HUES64 (cell line): ENCODE results near the gene LPP.
A peak's percentile ranks its signal among the peaks of the same experiment; 100 is the strongest.

Experiments used
- H3K27ac ChIP-seq: 2 replicates; pipeline ENCODE4 v1.7.0; 2013; ENCODE audit warnings: low read depth, low read length, inconsistent platforms
- H3K27me3 ChIP-seq: 2 replicates; pipeline ENCODE4 v1.6.1; 2013; ENCODE audit warnings: mild to moderate bottlenecking, low read length; ENCODE audit not compliant: insufficient read depth
- H3K36me3 ChIP-seq: 2 replicates; pipeline ENCODE4 v1.6.1; 2013; ENCODE audit warnings: mild to moderate bottlenecking, low read length; ENCODE audit not compliant: insufficient read depth
- H3K4me1 ChIP-seq: 2 replicates; pipeline ENCODE4 v1.6.1; 2013; ENCODE audit warnings: mild to moderate bottlenecking, low read length, moderate library complexity; ENCODE audit not compliant: insufficient read depth
- H3K4me3 ChIP-seq: 2 replicates; pipeline ENCODE4 v1.5.1; 2013; ENCODE audit warnings: mild to moderate bottlenecking, low read length, moderate library complexity
- H3K9ac ChIP-seq: 2 replicates; pipeline ENCODE4 v1.6.1; 2013; ENCODE audit warnings: mild to moderate bottlenecking, low read depth, low read length
- H3K9me3 ChIP-seq: 2 replicates; pipeline ENCODE4 v1.6.1; 2013; ENCODE audit warnings: low read depth, low read length; ENCODE audit not compliant: insufficient read depth
- WGBS: fragments of 150-250, 120-280 bp; methylation state at CpG from one replicate; pipeline ENCODE4 v1.1.7; 2013; ENCODE audit warnings: missing lambda C conversion rate; 5-methylcytosine and 5-hydroxymethylcytosine counted together

Gene LPP

DNA sequence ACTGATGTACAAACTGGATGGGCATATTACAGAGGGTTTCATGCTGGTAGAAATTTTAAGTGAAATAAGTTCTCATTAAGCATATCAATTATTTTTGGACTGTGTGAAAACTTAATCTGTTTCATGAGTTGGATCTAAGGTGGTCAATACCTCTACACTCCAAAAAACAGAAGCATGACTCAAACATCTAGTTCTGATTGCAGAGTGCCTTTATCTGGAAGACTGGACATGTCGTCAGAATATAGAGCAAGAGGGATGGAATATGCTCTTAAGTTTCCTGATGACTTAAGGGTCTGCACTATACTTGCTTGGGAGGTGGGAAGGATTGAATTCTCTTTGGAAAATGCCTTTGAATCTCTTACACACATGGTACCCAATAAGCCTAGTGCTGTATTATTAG, 138.3 kb downstream of the LPP start:
- WGBS = 97% methylated on average over 1 of the region's 1 CpG
- peaks cover 24% of the 10 kb centered on the region for H3K4me1 ChIP-seq

DNA sequence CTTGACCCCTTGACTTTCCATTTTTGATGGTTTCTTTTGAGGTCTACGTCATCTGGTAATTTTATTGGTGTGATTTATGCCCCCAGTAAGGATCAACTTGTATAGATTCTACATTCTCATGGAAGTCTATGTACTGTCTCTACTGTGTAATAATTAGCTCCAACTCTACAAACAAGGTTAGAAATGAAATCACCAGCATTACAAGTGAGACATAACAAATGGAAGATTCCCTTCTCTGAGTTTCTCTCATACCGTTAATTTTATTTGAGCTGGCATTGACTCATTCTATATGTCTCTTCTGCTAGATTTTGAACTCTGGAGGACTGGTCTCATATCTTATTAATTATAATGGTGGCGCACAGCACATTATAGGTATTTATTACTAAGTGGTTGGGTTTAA, 138.9 kb downstream of the LPP start:
- WGBS = 89% methylated on average over 3 of the region's 3 CpGs
- H3K4me1 ChIP-seq = peaks cover 24% of the 10 kb centered on the region
- H3K4me3 ChIP-seq = no peak overlapping the region
- H3K27ac ChIP-seq = no peak overlapping the region
- no peaks in the 10 kb centered on the region for H3K27me3 ChIP-seq
- no peak overlapping the region for H3K9ac ChIP-seq
- no peaks in the 10 kb centered on the region for H3K9me3 ChIP-seq
- no peaks in the 10 kb centered on the region for H3K36me3 ChIP-seq

More for the DNA sequence above, 138.3 kb downstream of the LPP start:
- H3K27me3 ChIP-seq = no peaks in the 10 kb centered on the region
- H3K9ac ChIP-seq = no peak overlapping the region
- no peaks in the 10 kb centered on the region for H3K36me3 ChIP-seq
- no peaks in the 10 kb centered on the region for H3K9me3 ChIP-seq
- H3K27ac ChIP-seq = no peak overlapping the region
- no peak overlapping the region for H3K4me3 ChIP-seq

DNA sequence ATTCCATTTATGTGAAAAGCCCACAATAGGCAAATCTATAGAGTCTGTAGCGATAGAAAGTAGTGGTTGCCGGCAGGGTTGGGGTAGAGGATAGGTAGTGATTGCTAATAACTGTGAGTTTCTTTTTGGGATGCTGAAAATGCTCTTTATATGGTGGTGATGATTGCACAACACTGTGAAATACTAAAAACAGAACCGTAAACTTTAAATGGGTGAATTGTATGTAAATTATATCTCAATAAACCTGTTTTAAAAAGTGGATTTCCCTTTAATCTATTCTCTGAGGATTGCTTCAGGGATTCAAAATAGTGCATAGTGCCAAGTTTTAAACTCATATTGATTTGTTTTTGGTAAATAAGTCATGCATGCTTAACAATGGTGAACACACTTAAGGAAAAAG, 140.2 kb downstream of the LPP start:
- H3K27me3 ChIP-seq = no peaks in the 10 kb centered on the region
- peaks cover 37% of the 10 kb centered on the region for H3K4me1 ChIP-seq
- no peaks in the 10 kb centered on the region for H3K9me3 ChIP-seq
- H3K27ac ChIP-seq = no peak overlapping the region
- no peak overlapping the region for H3K4me3 ChIP-seq
- no peaks in the 10 kb centered on the region for H3K36me3 ChIP-seq
- no peak overlapping the region for H3K9ac ChIP-seq
- 96% methylated on average over 2 of the region's 3 CpGs for WGBS

DNA sequence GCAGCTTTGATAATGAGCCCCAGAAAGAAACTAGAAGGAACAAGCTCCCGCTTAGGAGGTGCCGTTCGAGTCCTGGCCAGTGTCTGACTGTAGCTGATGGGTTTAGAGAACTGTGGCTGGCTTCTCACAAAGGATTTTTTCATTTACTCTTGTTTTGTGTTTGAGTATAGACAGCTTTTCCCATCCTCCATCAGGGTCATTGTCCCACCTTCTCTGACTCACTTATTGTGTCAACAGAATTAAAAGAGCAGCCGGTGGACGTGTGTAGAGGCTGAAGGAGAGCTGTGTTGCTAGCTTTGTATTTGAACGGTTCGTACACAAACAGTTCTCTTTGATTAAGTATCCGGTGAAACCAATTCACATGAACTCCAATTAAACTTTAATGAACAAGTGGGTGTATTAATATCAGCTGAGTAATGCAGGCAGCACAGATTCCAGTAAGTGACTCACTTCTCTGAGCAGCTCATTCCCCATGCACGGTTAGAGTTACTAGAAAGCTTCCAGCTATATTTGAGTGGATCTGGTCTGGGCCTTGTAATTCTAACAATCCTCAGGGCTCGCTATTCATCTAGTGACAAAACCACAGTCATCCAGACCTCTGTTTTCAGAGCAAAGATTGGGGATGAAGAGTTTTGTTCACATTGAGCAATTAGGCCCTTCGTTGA, 141.0 kb downstream of the LPP start:
- 83% methylated on average over 10 of the region's 11 CpGs for WGBS
- Histone ChIP-seq H3K4me3 (no peak overlapping the region), H3K27me3 (no peaks in the 10 kb centered on the region), H3K9me3 (no peaks in the 10 kb centered on the region), H3K36me3 (no peaks in the 10 kb centered on the region), H3K9ac (no peak overlapping the region), H3K27ac (no peak overlapping the region), H3K4me1 (peaks cover 45% of the 10 kb centered on the region)

DNA sequence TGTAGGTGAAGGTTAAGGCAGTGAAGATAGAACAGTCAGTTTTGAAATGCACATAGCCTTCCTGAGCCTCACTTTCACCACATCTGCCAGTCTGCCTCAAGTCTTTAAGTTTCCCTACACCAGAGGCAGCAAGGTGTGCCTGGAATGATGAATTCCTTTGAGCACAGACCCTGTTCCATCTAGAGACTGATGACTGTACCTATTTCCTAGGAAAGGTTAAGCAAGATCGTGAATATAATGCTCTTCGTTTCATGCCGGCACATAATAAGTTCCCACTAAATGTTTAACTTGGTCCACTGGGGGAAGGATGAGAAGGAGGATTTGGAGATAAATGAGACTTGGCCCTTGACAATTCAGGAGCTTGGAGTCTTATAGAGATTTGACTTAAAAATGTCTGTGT, 141.9 kb downstream of the LPP start:
- Histone ChIP-seq H3K4me3 (no peak overlapping the region), H3K9me3 (no peaks in the 10 kb centered on the region), H3K27me3 (no peaks in the 10 kb centered on the region), H3K9ac (no peak overlapping the region), H3K36me3 (no peaks in the 10 kb centered on the region), H3K27ac (no peak overlapping the region), H3K4me1 (peaks cover 55% of the 10 kb centered on the region)
- WGBS = 93% methylated on average over 3 of the region's 3 CpGs

DNA sequence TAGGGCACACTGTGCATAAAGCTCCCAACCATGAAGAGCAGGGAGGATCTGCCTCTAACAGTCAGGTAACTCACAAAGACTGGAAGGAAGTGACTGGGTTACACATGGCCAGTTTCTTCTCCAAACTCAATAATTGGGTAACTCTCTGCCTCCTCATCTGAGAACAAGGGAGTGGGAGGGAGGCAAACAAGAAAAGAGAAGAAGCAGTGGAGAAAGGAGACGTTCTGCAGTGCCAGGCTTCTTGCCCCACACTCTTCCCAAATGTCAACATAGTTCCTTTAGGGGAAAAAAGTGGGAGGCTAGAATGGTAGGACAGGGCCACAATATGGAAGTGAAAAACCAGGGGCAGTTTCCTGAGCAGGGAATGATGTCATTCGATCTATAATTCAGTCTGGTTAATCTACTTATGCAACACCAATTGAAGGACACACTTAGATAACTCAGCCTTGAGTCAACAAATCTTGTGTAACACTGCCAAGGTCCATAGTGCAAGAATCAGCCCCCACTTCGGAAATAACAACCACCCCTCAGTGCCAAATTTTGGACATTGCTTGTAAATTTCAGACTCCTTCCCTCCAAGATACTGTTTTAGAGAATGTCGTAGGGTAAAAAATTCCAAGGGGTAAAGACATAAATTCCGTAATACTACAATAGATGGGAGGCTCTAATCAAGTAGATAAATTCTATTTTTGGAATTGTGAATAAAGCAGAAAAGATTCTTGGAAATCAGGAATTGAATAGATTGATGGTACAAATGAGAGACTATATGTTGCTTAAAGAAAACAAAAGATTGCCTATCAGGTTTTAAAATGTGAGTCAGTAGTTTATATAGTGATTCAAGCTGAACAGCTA, 143.0 kb downstream of the LPP start:
- H3K27me3 ChIP-seq = no peaks in the 10 kb centered on the region
- peaks cover 66% of the 10 kb centered on the region for H3K4me1 ChIP-seq
- H3K36me3 ChIP-seq = no peaks in the 10 kb centered on the region
- H3K9me3 ChIP-seq = no peaks in the 10 kb centered on the region
- 89% methylated on average over 4 of the region's 5 CpGs for WGBS
- no peak overlapping the region for H3K27ac ChIP-seq
- H3K9ac ChIP-seq = no peak overlapping the region
- no peak overlapping the region for H3K4me3 ChIP-seq

DNA sequence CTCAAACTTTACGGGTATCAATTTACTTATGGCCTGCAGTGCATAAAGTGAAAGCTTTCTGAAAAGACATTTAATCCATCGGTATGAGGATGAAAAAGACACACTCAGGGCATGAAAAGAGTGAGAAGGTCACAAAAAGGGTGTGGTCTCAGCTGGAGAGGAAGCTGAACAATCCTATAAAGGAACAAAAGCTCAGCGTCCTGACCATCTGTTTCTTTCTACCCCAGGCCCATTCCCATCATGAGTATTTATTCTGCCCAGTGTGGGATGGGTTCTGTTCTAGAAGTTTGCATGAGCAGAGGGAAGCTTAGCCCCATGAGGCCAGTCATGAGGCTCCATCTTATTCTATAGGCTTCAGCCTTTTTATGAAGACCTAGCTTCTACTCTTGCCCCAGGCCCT, 144.6 kb downstream of the LPP start:
- Histone ChIP-seq H3K27me3 (no peaks in the 10 kb centered on the region), H3K9me3 (no peaks in the 10 kb centered on the region), H3K27ac (peak overlapping the region; percentile 57), H3K36me3 (no peaks in the 10 kb centered on the region), H3K9ac (no peak overlapping the region), H3K4me3 (no peak overlapping the region), H3K4me1 (peaks cover 82% of the 10 kb centered on the region)
- 81% methylated on average over 2 of the region's 3 CpGs for WGBS

DNA sequence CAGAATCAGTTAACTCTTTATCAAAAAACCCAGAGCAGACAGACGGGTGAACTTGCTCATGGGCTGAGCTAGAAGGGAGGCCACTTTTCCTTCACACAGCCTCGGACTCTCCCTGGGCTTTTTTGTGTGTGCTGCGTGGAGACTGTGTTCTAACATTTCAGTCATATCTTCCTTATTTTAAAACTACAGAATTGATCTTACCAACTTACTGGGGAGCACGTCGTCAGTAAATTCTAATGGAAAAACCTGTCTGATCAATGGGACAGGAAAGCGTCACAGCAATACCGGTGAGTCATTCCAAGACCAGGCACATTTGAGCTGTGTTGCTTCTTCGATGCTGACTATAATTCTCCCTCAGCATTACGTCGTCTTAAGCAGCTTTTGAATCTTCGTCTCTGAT, 145.1 kb downstream of the LPP start:
- WGBS = 87% methylated on average over 11 of the region's 11 CpGs
- Histone ChIP-seq H3K9ac (no peak overlapping the region), H3K4me3 (no peak overlapping the region), H3K9me3 (no peaks in the 10 kb centered on the region), H3K36me3 (no peaks in the 10 kb centered on the region), H3K27ac (peak overlapping the region; percentile 57), H3K4me1 (peaks cover 83% of the 10 kb centered on the region), H3K27me3 (no peaks in the 10 kb centered on the region)

DNA sequence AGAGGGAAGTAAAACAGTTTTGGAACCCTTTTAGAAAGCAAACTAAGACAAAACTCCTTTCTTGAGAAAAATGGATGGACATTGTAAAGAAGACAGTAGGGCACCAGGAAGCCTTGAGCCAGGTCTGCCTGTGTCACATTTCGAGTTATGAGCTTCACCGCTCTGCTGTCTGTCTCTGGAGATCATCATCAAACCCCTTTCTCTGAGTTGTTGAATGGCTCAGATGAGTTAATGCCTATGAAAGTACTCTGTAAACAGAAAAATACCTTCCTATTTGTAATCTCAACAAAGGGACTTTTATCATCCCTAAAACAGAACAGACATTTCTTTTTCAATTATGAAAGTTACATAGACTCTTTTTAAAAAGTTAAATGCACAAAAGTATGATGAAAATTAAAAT, 145.8 kb downstream of the LPP start:
- WGBS = 97% methylated on average over 2 of the region's 2 CpGs
- peaks cover 82% of the 10 kb centered on the region for H3K4me1 ChIP-seq

DNA sequence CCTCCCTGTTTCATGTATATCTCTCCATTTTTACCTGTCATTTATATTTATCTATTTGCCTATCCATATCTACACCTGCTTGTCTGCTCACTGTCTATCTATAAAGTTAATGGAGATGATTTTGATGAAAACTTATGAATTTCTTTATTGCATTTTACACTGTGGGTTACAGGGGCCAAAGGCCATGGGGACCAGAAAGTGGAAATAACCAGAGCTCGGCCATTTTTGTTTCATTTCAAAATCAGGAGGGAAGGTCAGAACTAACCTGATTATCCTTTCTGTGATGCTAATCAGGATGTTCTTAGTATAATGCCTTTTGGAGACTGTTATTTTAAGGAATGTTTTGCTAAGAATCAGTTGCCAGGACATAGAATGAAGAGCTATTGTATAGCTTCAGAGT, 147.2 kb downstream of the LPP start:
- Histone ChIP-seq H3K9ac (no peak overlapping the region), H3K27me3 (no peaks in the 10 kb centered on the region), H3K36me3 (no peaks in the 10 kb centered on the region), H3K4me3 (no peak overlapping the region), H3K4me1 (peaks cover 77% of the 10 kb centered on the region), H3K27ac (no peak overlapping the region), H3K9me3 (no peaks in the 10 kb centered on the region)
- 75% methylated on average over 1 of the region's 1 CpG for WGBS

More for the DNA sequence above, 145.8 kb downstream of the LPP start:
- Histone ChIP-seq H3K9ac (no peak overlapping the region), H3K4me3 (no peak overlapping the region), H3K27ac (no peak overlapping the region; the same call in 1 of the 2 replicates), H3K36me3 (no peaks in the 10 kb centered on the region), H3K27me3 (no peaks in the 10 kb centered on the region), H3K9me3 (no peaks in the 10 kb centered on the region)

DNA sequence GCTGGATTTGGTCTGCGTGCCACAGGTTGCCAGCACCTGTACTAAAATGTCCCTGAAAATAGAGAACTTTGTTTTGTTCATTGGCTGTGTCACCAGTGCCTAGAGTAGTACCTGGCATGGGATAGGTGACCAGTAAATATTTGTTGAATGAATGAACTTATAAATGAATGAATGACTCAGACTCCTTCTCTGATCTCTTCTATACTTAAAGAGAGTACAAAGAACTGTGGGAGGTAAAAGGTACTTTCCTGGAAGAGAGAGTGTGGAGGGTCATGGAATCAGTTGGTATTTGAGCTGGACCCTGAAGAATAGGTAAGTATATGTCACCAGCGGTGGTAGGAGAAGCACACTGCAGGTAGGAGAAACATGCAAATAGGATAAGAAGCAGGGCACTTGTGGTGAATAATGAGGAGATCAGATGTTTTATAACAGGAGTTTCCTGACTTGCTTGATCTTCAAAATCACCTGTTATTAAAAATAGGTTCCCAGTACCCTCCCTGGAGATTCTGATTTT, 149.4 kb downstream of the LPP start:
- H3K9me3 ChIP-seq = no peaks in the 10 kb centered on the region
- H3K4me1 ChIP-seq = peaks cover 62% of the 10 kb centered on the region
- peak overlapping the region; percentile 2; the same call in 1 of the 2 replicates for H3K27ac ChIP-seq
- H3K4me3 ChIP-seq = no peak overlapping the region
- no peaks in the 10 kb centered on the region for H3K36me3 ChIP-seq
- 88% methylated on average over 2 of the region's 2 CpGs for WGBS
- no peaks in the 10 kb centered on the region for H3K27me3 ChIP-seq
- H3K9ac ChIP-seq = no peak overlapping the region
